Ovary (tissue), 3 donors: ENCODE data around the gene LCOR.

Experiments
- EP300 ChIP-seq: sonication (generic); formaldehyde crosslinking; IDR thresholded peaks from one replicate; pipeline ENCODE4 v1.6.1; 2017; ENCODE audit warnings: antibody characterized with exemption
- POLR2A ChIP-seq: fragments of 450-650 bp; IDR thresholded peaks from one replicate; pipeline ENCODE4 v1.6.1; 2017; ENCODE audit warnings: antibody characterized with exemption, mild to moderate bottlenecking, moderate library complexity
- TF ChIP-seq, protein P1 (sequence below), 3 donors: fragments of 450-650 bp in 2 of 3; fragments of 200-600 bp in 1 of 3; IDR thresholded peaks; one replicate each; pipeline versions ENCODE4 v1.5.1 to v1.8.0; 2016 to 2022; ENCODE audit warnings: antibody characterized with exemption in 3 of 3, mild to moderate bottlenecking in 1 of 3
- donor health status: DM: no; HTN: no; CAD: no.

DNA sequence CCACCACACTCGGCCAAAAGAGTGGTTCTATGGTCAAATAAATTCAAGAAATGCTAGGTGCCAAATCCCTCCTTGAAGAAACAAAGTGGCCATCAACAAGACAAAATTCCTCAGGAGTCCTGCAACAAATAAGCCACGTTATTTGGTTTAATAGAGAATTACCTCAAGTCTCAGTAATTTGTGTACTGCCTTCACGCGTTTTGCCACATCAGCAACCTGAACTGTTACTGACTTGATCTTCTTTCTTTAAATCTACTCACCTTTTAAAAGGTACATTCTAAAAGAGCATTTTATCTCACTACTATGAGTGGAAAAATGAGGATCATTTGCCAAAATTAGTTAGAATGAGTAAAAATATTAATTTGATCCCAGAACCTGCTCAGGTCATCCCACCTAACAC, 34.6 kb upstream of the LCOR start:
- no peak for TF ChIP-seq POLR2A
- TF ChIP-seq, protein P1, sequence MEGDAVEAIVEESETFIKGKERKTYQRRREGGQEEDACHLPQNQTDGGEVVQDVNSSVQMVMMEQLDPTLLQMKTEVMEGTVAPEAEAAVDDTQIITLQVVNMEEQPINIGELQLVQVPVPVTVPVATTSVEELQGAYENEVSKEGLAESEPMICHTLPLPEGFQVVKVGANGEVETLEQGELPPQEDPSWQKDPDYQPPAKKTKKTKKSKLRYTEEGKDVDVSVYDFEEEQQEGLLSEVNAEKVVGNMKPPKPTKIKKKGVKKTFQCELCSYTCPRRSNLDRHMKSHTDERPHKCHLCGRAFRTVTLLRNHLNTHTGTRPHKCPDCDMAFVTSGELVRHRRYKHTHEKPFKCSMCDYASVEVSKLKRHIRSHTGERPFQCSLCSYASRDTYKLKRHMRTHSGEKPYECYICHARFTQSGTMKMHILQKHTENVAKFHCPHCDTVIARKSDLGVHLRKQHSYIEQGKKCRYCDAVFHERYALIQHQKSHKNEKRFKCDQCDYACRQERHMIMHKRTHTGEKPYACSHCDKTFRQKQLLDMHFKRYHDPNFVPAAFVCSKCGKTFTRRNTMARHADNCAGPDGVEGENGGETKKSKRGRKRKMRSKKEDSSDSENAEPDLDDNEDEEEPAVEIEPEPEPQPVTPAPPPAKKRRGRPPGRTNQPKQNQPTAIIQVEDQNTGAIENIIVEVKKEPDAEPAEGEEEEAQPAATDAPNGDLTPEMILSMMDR (IDR thresholded peaks at IDR 0.05), result no peak
- no peak for TF ChIP-seq EP300
